Right atrium auricular region (tissue), 2 donors: ENCODE results near the gene ARHGEF1. TPM values are rescaled to one million over a fixed set of nuclear protein-coding genes. Genes with fewer than 3 reads are reported as not detected.

Source experiments
- DNase-seq: peaks from one replicate; pipeline ENCODE4 v3.0.0-alpha.2; 2019; ENCODE audit warnings: low spot score
- H3K27ac ChIP-seq, 2 donors: fragments of 200-600 bp; sonication (generic); 1 replicate in 1 of 2; 2 replicates in 1 of 2; pipeline ENCODE4 v1.5.1; 2016 to 2019
- H3K27me3 ChIP-seq, 2 donors: fragments of 200-600 bp; sonication (generic); one replicate each; pipeline versions ENCODE4 v1.5.1 to v1.6.0; 2017 to 2019
- H3K36me3 ChIP-seq: fragments of 200-600 bp; sonication (generic); one replicate; pipeline ENCODE4 v1.5.1; 2016
- H3K4me1 ChIP-seq, 2 donors: fragments of 200-600 bp; sonication (generic); one replicate each; pipeline versions ENCODE4 v1.5.1 to v1.6.0; 2017 to 2019
- H3K4me3 ChIP-seq, 2 donors: fragments of 200-600 bp; sonication (generic); 1 replicate in 1 of 2; 2 replicates in 1 of 2; pipeline ENCODE4 v1.5.1; 2017 to 2019; ENCODE audit warnings: mild to moderate bottlenecking in 1 of 2, moderate library complexity in 1 of 2
- H3K9me3 ChIP-seq, 2 donors: fragments of 200-600 bp; sonication (generic); one replicate each; pipeline ENCODE4 v1.5.1; 2019
- CTCF ChIP-seq, 2 donors: fragments of 200-600 bp; sonication (generic); IDR thresholded peaks; one replicate each; pipeline ENCODE4 v1.5.1; 2019; ENCODE audit warnings: antibody characterized with exemption in 2 of 2
- total RNA-seq, 2 donors: library from RNA; depleted of rRNA; stranded (reverse); fragments of >200 nt; gene quantifications; one replicate each; pipeline ENCODE4 v1.1.0, GENCODE V29; 2016

Gene ARHGEF1
- total RNA-seq, 2 donors from 2014 or later, result 27.3 to 45.8 TPM

DNA sequence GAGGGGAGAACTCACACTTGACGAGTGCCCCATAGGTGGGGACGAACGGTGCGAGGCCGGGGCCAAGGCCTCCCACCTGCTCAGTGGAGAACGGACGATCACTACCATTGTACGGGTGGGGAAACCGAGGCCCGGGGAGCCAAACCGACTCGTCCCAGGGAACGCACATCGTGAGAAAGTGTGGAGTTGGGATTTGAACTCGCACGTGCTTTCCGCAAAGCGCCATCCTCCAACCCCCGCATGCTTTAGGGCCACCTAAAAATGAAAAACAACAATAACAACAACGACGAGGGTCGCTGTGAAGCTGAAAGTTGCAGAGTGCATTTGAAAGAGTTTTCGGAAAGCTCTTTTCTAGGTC lies 458 bp downstream of the ARHGEF1 start:
- no peaks in the 10 kb centered on the region for H3K36me3 ChIP-seq
- H3K4me3 ChIP-seq, result peak overlapping the region; percentile 79 to 83
- TF ChIP-seq CTCF (IDR thresholded peaks at IDR 0.05), result no peak
- peaks cover 0 to 42% of the 10 kb centered on the region in 2 donors for H3K4me1 ChIP-seq
- H3K27me3 ChIP-seq, result no peaks in the 10 kb centered on the region
- H3K27ac ChIP-seq, result peak overlapping the region; percentile 80 to 85
- no peak for DNase-seq
- no peaks in the 10 kb centered on the region for H3K9me3 ChIP-seq

DNA sequence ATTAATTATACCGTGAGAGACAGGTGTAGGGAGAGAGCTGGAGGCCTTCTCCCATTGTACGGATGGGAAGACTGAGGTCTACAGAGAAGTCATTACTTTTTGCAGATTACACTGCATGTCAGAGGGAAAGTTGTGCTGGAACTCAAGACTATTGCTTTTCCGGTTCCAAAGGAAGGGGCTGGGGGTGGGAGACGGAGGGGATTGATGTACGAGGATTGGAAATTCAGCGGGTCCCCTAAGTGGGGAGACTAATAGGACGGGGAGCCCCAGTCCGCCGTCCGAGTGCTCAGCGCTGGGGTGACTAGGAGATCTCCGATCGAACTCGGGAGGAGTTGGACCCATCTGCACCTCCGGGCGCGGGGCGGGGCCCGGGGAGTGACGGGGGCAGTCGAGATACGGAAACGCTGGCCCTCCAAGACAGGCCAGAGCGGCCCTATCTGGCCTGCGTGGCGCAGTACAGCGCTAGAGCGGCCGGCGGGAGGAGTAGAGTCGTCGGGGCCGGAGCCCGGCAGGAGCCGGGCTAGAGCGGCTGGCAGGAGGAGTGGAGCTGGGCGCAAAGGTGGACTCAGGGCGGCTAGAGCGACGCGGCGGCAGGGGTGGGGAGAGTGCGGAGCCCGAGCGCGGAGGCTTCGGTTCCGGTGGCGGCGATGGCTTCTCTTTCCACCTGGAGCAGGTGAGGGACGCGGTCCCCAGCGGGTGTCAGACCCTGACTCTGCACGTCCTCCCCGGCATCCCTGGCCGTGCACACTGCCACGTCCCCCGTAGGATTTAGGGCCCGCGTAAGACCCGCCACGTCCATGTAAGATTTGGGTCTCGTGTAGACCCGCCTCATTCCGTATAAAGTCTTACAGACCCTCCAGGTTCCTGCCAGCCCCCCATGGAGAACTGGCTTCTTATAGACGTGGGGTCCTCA lies 1.1 kb downstream of the ARHGEF1 start:
- H3K36me3 ChIP-seq, result peaks cover 6% of the 10 kb centered on the region
- DNase-seq, result peak; percentile 92
- H3K27ac ChIP-seq, result peak overlapping the region; percentile 80 to 85

GRCh38 chr19:41886761-41887710 lies 4.1 kb downstream of the ARHGEF1 start:
- H3K27me3 ChIP-seq, result no peaks in the 10 kb centered on the region
- no peak overlapping the region for H3K27ac ChIP-seq
- peaks cover 0 to 42% of the 10 kb centered on the region in 2 donors for H3K4me1 ChIP-seq
- DNase-seq, result no peak
- no peak for TF ChIP-seq CTCF (IDR thresholded peaks at IDR 0.05)
- no peak overlapping the region for H3K4me3 ChIP-seq
- no peaks in the 10 kb centered on the region for H3K9me3 ChIP-seq
- peaks cover 21% of the 10 kb centered on the region for H3K36me3 ChIP-seq

More for the DNA sequence above, 1.1 kb downstream of the ARHGEF1 start:
- TF ChIP-seq CTCF (IDR thresholded peaks at IDR 0.05), result peak in 1 of 2 donors; percentile 56
- Histone ChIP-seq H3K4me3 (peak overlapping the region; percentile 79 to 83), H3K4me1 (peaks cover 0 to 42% of the 10 kb centered on the region in 2 donors), H3K27me3 (no peaks in the 10 kb centered on the region), H3K9me3 (no peaks in the 10 kb centered on the region)

GRCh38 chr19:41887711-41888382 lies 4.9 kb downstream of the ARHGEF1 start:
- Histone ChIP-seq H3K4me1 (peaks cover 0 to 37% of the 10 kb centered on the region in 2 donors), H3K4me3 (no peak overlapping the region)

More at GRCh38 chr19:41887711-41888382, 4.9 kb downstream of the ARHGEF1 start:
- Histone ChIP-seq H3K27me3 (no peaks in the 10 kb centered on the region), H3K27ac (no peak overlapping the region), H3K36me3 (peaks cover 29% of the 10 kb centered on the region), H3K9me3 (no peaks in the 10 kb centered on the region)
- DNase-seq, result no peak
- no peak for TF ChIP-seq CTCF (IDR thresholded peaks at IDR 0.05)
